ENCODE measurements around the gene PCDHB3.
"Not testable (repeated sequence)": the region's sequence is repeated elsewhere in the genome, so short reads cannot be mapped to it uniquely, and the experiment has no call there.

The PCDHB3 gene

DNA sequence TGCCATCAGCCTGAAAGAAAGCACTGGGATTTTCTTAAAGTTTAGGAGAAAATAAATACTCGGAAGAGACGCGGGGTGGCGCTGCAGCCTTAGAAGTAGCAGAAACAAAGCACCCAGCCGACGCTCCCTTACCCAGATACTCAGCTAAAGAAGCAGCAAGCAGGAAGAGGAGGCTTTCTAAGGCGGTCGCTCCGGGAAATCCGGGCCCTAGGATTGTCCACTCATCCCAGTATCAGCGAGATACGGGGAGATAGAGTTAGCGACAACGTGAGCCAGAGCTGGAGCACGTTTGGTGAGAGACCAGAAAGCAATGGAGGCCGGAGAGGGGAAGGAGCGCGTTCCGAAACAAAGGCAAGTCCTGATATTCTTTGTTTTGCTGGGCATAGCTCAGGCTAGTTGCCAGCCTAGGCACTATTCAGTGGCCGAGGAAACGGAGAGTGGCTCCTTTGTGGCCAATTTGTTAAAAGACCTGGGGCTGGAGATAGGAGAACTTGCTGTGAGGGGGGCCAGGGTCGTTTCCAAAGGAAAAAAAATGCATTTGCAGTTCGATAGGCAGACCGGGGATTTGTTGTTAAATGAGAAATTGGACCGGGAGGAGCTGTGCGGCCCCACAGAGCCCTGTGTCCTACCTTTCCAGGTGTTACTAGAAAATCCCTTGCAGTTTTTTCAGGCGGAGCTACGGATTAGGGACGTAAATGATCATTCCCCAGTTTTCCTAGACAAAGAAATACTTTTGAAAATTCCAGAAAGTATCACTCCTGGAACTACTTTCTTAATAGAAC is 5.6 kb upstream of the PCDHB3 start, which contains the start of gene PCDHB2:
Gene PCDHB2 (plus strand): TSS at position 135 of the 782 bp plus-strand sequence. CDS start 176 bp downstream, at position 311.
- DNase-seq (ENCODE audit: low read depth) = no peak
- in situ Hi-C loops (cut with HindIII; ENCODE audit: low sequenced_read_pairs) = no loop called here
- TF ChIP-seq, protein P1, sequence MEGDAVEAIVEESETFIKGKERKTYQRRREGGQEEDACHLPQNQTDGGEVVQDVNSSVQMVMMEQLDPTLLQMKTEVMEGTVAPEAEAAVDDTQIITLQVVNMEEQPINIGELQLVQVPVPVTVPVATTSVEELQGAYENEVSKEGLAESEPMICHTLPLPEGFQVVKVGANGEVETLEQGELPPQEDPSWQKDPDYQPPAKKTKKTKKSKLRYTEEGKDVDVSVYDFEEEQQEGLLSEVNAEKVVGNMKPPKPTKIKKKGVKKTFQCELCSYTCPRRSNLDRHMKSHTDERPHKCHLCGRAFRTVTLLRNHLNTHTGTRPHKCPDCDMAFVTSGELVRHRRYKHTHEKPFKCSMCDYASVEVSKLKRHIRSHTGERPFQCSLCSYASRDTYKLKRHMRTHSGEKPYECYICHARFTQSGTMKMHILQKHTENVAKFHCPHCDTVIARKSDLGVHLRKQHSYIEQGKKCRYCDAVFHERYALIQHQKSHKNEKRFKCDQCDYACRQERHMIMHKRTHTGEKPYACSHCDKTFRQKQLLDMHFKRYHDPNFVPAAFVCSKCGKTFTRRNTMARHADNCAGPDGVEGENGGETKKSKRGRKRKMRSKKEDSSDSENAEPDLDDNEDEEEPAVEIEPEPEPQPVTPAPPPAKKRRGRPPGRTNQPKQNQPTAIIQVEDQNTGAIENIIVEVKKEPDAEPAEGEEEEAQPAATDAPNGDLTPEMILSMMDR (IDR thresholded peaks at IDR 0.05; ENCODE audit: low read depth, low read length, missing control alignments) = peak; percentile 9
- peak within 1 kb of the TSS; percentile 21 for H3K4me3 ChIP-seq (ENCODE audit: low read depth, low read length)

- H3K4me3 ChIP-seq (ENCODE audit: low read depth, low read length) = no peak overlapping the region
- TF ChIP-seq, protein P1 (IDR thresholded peaks at IDR 0.05; ENCODE audit: low read depth, low read length, missing control alignments) = no peak
- no peak for DNase-seq (ENCODE audit: low read depth)
- in situ Hi-C loops (cut with HindIII; ENCODE audit: low sequenced_read_pairs) = no loop called here
Measured at GRCh38 chr5:141095263-141095641, 5.0 kb upstream of the PCDHB3 start.

DNA sequence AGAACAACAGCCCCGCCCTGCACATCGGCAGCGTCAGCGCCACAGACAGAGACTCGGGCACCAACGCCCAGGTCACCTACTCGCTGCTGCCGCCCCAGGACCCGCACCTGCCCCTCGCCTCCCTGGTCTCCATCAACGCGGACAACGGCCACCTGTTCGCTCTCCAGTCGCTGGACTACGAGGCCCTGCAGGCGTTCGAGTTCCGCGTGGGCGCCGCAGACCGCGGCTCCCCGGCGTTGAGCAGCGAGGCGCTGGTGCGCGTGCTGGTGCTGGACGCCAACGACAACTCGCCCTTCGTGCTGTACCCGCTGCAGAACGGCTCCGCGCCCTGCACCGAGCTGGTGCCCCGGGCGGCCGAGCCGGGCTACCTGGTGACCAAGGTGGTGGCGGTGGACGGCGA is 4.1 kb upstream of the PCDHB3 start:
- DNase-seq (ENCODE audit: low read depth) = not testable (repeated sequence)

GRCh38 chr5:141096586-141096985 is 3.7 kb upstream of the PCDHB3 start:
- in situ Hi-C loops (cut with HindIII; ENCODE audit: low sequenced_read_pairs); H3K4me3 ChIP-seq (ENCODE audit: low read depth, low read length); DNase-seq (ENCODE audit: low read depth): not testable (repeated sequence)

More for the DNA sequence above, 4.1 kb upstream of the PCDHB3 start:
- H3K4me3 ChIP-seq (ENCODE audit: low read depth, low read length); in situ Hi-C loops (cut with HindIII; ENCODE audit: low sequenced_read_pairs): not testable (repeated sequence)

GRCh38 chr5:141101059-141101458 is 786 bp downstream of the PCDHB3 start:
- TF ChIP-seq, protein P1 (IDR thresholded peaks at IDR 0.05; ENCODE audit: low read depth, low read length, missing control alignments) = no peak
- in situ Hi-C loops (cut with HindIII; ENCODE audit: low sequenced_read_pairs) = no loop called here

DNA sequence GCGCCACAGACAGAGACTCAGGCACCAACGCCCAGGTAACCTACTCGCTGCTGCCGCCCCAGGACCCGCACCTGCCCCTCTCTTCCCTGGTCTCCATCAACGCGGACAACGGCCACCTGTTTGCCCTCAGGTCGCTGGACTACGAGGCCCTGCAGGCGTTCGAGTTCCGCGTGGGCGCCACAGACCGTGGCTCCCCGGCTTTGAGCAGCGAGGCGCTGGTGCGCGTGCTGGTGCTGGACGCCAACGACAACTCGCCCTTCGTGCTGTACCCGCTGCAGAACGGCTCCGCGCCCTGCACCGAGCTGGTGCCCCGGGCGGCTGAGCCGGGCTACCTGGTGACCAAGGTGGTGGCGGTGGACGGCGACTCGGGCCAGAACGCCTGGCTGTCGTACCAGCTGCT is 1.8 kb downstream of the PCDHB3 start:
- DNase-seq (ENCODE audit: low read depth); H3K4me3 ChIP-seq (ENCODE audit: low read depth, low read length); in situ Hi-C loops (cut with HindIII; ENCODE audit: low sequenced_read_pairs): not testable (repeated sequence)

More at GRCh38 chr5:141101059-141101458, 786 bp downstream of the PCDHB3 start:
- DNase-seq (ENCODE audit: low read depth) = no peak
- H3K4me3 ChIP-seq (ENCODE audit: low read depth, low read length) = no peak overlapping the region

DNA sequence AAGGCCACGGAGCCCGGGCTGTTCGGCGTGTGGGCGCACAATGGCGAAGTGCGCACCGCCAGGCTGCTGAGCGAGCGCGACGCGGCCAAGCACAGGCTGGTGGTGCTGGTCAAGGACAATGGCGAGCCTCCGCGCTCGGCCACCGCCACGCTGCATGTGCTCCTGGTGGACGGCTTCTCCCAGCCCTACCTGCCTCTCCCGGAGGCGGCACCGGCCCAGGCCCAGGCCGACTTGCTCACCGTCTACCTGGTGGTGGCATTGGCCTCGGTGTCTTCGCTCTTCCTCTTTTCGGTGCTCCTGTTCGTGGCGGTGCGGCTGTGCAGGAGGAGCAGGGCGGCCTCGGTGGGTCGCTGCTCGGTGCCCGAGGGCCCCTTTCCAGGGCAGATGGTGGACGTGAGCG is 2.2 kb downstream of the PCDHB3 start:
- in situ Hi-C loops (cut with HindIII; ENCODE audit: low sequenced_read_pairs); DNase-seq (ENCODE audit: low read depth); H3K4me3 ChIP-seq (ENCODE audit: low read depth, low read length): not testable (repeated sequence)

GRCh38 chr5:141105350-141105749 is 5.1 kb downstream of the PCDHB3 start:
- no peak overlapping the region for H3K4me3 ChIP-seq (ENCODE audit: low read depth, low read length)
- TF ChIP-seq, protein P1 (IDR thresholded peaks at IDR 0.05; ENCODE audit: low read depth, low read length, missing control alignments) = no peak
- in situ Hi-C loops (cut with HindIII; ENCODE audit: low sequenced_read_pairs) = no loop called here
- DNase-seq (ENCODE audit: low read depth) = no peak

DNA sequence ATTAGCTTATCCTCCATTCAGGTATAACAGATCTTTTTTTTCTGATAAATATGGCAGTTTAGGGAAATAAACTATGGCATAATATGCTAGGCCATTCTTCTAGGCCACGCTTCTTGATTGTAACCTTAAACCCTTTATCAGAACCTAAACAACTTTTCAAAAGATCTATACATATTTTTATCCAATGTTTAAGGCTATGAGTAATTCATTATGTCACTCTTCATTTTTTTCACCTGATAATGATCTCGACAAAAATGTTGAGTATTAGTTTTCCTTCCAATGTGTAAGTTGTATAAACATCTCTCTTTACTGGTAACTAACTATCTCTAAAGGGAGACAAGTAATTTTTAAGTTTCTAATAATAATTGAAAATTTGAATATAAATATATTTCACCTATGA is 19.0 kb downstream of the PCDHB3 start:
- DNase-seq (ENCODE audit: low read depth) = no peak
- H3K4me3 ChIP-seq (ENCODE audit: low read depth, low read length) = no peak overlapping the region
- in situ Hi-C loops (cut with HindIII; ENCODE audit: low sequenced_read_pairs) = no loop called here
- TF ChIP-seq, protein P1 (IDR thresholded peaks at IDR 0.05; ENCODE audit: low read depth, low read length, missing control alignments) = no peak
